B cell (primary cell): ENCODE measurements around the gene CNTNAP2. TPM values are rescaled to one million over a fixed set of nuclear protein-coding genes. Genes with fewer than 3 reads are reported as not detected.

ENCODE experiments used
- ATAC-seq: fragments of 200-7000 bp; cut with Tn5 transposase; one replicate; pipeline ENCODE4 v1.10.0; 2021; ENCODE audit warnings: low read depth, mild to moderate bottlenecking, moderate number of reproducible peaks, moderate library complexity
- CTCF ChIA-PET: fragments of 350-600 bp; sonication (Branson Sonifier 250); formaldehyde crosslinking; loops from one replicate; lab custom pipeline; 2021; ENCODE audit warnings: antibody characterized with exemption, inconsistent platforms; lab: Charles Lee
- POLR2A ChIA-PET: fragments of 350-600 bp; sonication (Branson Sonifier 250); formaldehyde crosslinking; loops from one replicate; lab custom pipeline; 2021; ENCODE audit warnings: antibody characterized with exemption; lab: Charles Lee
- DNase-seq: peaks from one replicate; pipeline ENCODE4 v3.0.0; 2013
- H2AFZ ChIP-seq: 2 replicates; pipeline ENCODE4 v1.6.1; 2012; ENCODE audit warnings: mild to moderate bottlenecking, low read depth, low read length; ENCODE audit not compliant: insufficient read depth, poor library complexity, severe bottlenecking
- H3K27ac ChIP-seq, 2 donors: 1 replicate in 1 of 2; 2 replicates in 1 of 2; pipeline ENCODE4 v1.5.1; 2012 to 2013; ENCODE audit warnings: low read length in 2 of 2, mild to moderate bottlenecking in 2 of 2, moderate library complexity in 1 of 2
- H3K27me3 ChIP-seq, 4 experiments: fragments of 200-600 bp in 1 of 4; sonication (generic) in 1 of 4; replicated peaks in 1 of 4; 1 replicate in 2 of 4; 2 replicates in 2 of 4; pipeline versions ENCODE4 v1.6.1 to v1.7.0; 2013 to 2016; ENCODE audit warnings: low read length in 3 of 4, mild to moderate bottlenecking in 2 of 4, mixed read lengths in 1 of 4, moderate library complexity in 1 of 4; ENCODE audit not compliant: insufficient read depth in 4 of 4, control insufficient read depth in 3 of 4; ENCODE audit errors: control extremely low read depth in 1 of 4
- H3K36me3 ChIP-seq, 2 experiments: replicated peaks in 1 of 2; 1 replicate in 1 of 2; 2 replicates in 1 of 2; pipeline versions ENCODE4 v1.6.1 to v1.7.1; 2013; ENCODE audit warnings: low read length in 1 of 2; ENCODE audit not compliant: insufficient read depth in 2 of 2, control insufficient read depth in 1 of 2; ENCODE audit errors: control extremely low read depth in 1 of 2, extremely low read depth in 1 of 2
- H3K4me1 ChIP-seq, 2 donors: fragments of 200-600 bp in 1 of 2; sonication (generic) in 1 of 2; 1 replicate in 1 of 2; 2 replicates in 1 of 2; pipeline versions ENCODE4 v1.5.1 to v1.6.1; 2013 to 2017; ENCODE audit warnings: low read length in 2 of 2; ENCODE audit not compliant: control insufficient read depth in 2 of 2, insufficient read depth in 2 of 2
- H3K4me2 ChIP-seq: replicated peaks from 2 replicates; pipeline ENCODE3; 2012; ENCODE audit warnings: mild to moderate bottlenecking, low read depth, low read length; ENCODE audit not compliant: poor library complexity, severe bottlenecking
- H3K4me3 ChIP-seq, 5 experiments: fragments of 200-600 bp in 1 of 5; sonication (generic) in 1 of 5; 1 replicate in 3 of 5; 2 replicates in 2 of 5; pipeline versions ENCODE4 v1.5.1 to v1.7.0; 2011 to 2016; ENCODE audit warnings: low read length in 4 of 5, mild to moderate bottlenecking in 4 of 5, low read depth in 2 of 5, control low read depth in 1 of 5, moderate library complexity in 1 of 5; ENCODE audit not compliant: insufficient read depth in 1 of 5; ENCODE audit errors: control extremely low read depth in 1 of 5, extremely low read depth in 1 of 5
- H3K79me2 ChIP-seq: fragments of 200-600 bp; sonication (generic); one replicate; pipeline ENCODE4 v1.6.0; 2016; ENCODE audit warnings: low read length; ENCODE audit not compliant: control insufficient read depth, insufficient read depth
- H3K9ac ChIP-seq: fragments of 200-600 bp; sonication (generic); 2 replicates; pipeline ENCODE4 v1.6.1; 2017; ENCODE audit warnings: mild to moderate bottlenecking, low read length, moderate library complexity
- H3K9me3 ChIP-seq, 3 donors: one replicate each; pipeline versions ENCODE4 v1.6.1 to v1.7.1; 2013; ENCODE audit warnings: low read length in 2 of 3; ENCODE audit not compliant: control insufficient read depth in 2 of 3, insufficient read depth in 1 of 3; ENCODE audit errors: control extremely low read depth in 1 of 3
- H4K20me1 ChIP-seq: 2 replicates; pipeline ENCODE4 v1.6.0; 2012; ENCODE audit warnings: mild to moderate bottlenecking, low read length; ENCODE audit not compliant: insufficient read depth, control insufficient read depth, poor library complexity, severe bottlenecking
- H3K27ac Mint-ChIP-seq: one replicate; pipeline ENCODE4 v1.8.0; 2021; ENCODE audit warnings: mixed read lengths
- H3K27me3 Mint-ChIP-seq: one replicate; pipeline ENCODE4 v1.8.0; 2021; ENCODE audit warnings: mixed read lengths
- H3K4me1 Mint-ChIP-seq: one replicate; pipeline ENCODE4 v1.8.0; 2021; ENCODE audit warnings: mixed read lengths
- H3K4me3 Mint-ChIP-seq: one replicate; pipeline ENCODE4 v1.8.0; 2021; ENCODE audit warnings: mixed read lengths
- H3K9me3 Mint-ChIP-seq: one replicate; pipeline ENCODE4 v1.8.0; 2022; ENCODE audit warnings: mixed read lengths; ENCODE audit not compliant: insufficient read depth
- EZH2 ChIP-seq: IDR thresholded peaks from 2 replicates; pipeline ENCODE4 v1.6.1; 2012; ENCODE audit warnings: borderline replicate concordance, low read depth, mild to moderate bottlenecking, moderate library complexity, low read length; ENCODE audit not compliant: insufficient read depth, poor library complexity, severe bottlenecking
- WGBS: methylation state at CpG from one replicate; pipeline ENCODE4 v1.1.5; 2013; ENCODE audit warnings: missing lambda C conversion rate; ENCODE audit not compliant: insufficient coverage; 5-methylcytosine and 5-hydroxymethylcytosine counted together
- intact Hi-C: fragments of 100-400 bp; cut with micrococcal nuclease; formaldehyde crosslinking; loops from one replicate; pipeline ENCODE4 v1.10.0; 2022
- polyA plus RNA-seq: library from polyadenylated mRNA; depleted of rRNA; stranded (reverse); fragments of >200 nt; gene quantifications from 2 replicates; pipeline ENCODE4 v1.2.3, GENCODE V29; 2012
- total RNA-seq, 2 donors: library from RNA; stranded (reverse); fragments of 120-200 nt in 1 of 2; gene quantifications; 1 replicate in 1 of 2; 2 replicates in 1 of 2; pipeline versions ENCODE4 v1.2.3 to v1.2.4, GENCODE V29; 2013 to 2022
- TF ChIP-seq, protein P1 (sequence below): fragments of 200-600 bp; IDR thresholded peaks from one replicate; pipeline ENCODE4 v1.8.0; 2022; ENCODE audit warnings: antibody characterized with exemption, mild to moderate bottlenecking

Gene CNTNAP2
- total and polyA plus RNA-seq, 2 donors (not counting 1 experiment from before 2014, with no cell fraction given): 7.4 to 16.6 TPM

GRCh38 chr7:146655928-146656797 lies 539.6 kb downstream of the CNTNAP2 start:
- Histone ChIP-seq H3K4me1 (no peaks in the 10 kb centered on the region), H3K4me3 (no peak overlapping the region), H3K27ac (no peak overlapping the region), H4K20me1 (no peaks in the 10 kb centered on the region), H3K27me3 (no peaks in the 10 kb centered on the region), H3K4me2 (no peak overlapping the region), H3K9ac (no peak overlapping the region), H3K36me3 (no peaks in the 10 kb centered on the region), H2AFZ (no peak overlapping the region), H3K79me2 (no peaks in the 10 kb centered on the region), H3K9me3 (peaks cover 0 to 3% (median 0%) of the 10 kb centered on the region in 3 donors)
- H3K9me3 Mint-ChIP-seq: no peaks in the 10 kb centered on the region
- no peak overlapping the region for H3K4me3 Mint-ChIP-seq
- H3K27me3 Mint-ChIP-seq: no peaks in the 10 kb centered on the region
- ChIA-PET POLR2A (no interaction called here), CTCF (no interaction called here)
- no peak for ATAC-seq
- TF ChIP-seq, protein P1, sequence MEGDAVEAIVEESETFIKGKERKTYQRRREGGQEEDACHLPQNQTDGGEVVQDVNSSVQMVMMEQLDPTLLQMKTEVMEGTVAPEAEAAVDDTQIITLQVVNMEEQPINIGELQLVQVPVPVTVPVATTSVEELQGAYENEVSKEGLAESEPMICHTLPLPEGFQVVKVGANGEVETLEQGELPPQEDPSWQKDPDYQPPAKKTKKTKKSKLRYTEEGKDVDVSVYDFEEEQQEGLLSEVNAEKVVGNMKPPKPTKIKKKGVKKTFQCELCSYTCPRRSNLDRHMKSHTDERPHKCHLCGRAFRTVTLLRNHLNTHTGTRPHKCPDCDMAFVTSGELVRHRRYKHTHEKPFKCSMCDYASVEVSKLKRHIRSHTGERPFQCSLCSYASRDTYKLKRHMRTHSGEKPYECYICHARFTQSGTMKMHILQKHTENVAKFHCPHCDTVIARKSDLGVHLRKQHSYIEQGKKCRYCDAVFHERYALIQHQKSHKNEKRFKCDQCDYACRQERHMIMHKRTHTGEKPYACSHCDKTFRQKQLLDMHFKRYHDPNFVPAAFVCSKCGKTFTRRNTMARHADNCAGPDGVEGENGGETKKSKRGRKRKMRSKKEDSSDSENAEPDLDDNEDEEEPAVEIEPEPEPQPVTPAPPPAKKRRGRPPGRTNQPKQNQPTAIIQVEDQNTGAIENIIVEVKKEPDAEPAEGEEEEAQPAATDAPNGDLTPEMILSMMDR: no peak
- no peak for TF ChIP-seq EZH2
- H3K27ac Mint-ChIP-seq: no peak overlapping the region
- no peak for DNase-seq
- intact Hi-C loops: no loop called here
- 3% methylated on average over 5 of the region's 9 CpGs for WGBS
- no peaks in the 10 kb centered on the region for H3K4me1 Mint-ChIP-seq

DNA sequence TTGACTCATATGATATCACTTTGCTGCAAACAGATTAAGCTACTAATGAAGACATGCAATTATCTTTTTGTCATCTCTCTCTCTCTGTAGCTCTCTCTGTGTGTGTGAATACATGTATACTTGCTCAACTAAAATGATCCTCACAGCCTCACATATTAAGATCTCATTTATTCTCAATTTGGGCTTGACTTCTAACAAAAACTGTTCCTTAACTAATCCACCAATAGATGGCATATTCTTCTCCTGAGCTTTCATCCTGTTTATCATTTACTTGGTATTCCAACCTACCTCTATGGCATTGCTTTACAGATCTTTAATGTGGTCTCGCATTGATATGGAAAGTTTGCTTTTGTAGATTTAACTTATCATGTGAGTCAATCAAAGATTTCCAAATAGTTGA lies 540.4 kb downstream of the CNTNAP2 start:
- Histone ChIP-seq H3K79me2 (no peaks in the 10 kb centered on the region), H4K20me1 (no peaks in the 10 kb centered on the region), H3K36me3 (no peaks in the 10 kb centered on the region), H3K9me3 (peaks cover 0 to 3% (median 0%) of the 10 kb centered on the region in 3 donors), H2AFZ (no peak overlapping the region), H3K27me3 (no peaks in the 10 kb centered on the region), H3K9ac (no peak overlapping the region), H3K4me2 (no peak overlapping the region), H3K27ac (no peak overlapping the region), H3K4me3 (no peak overlapping the region), H3K4me1 (no peaks in the 10 kb centered on the region)
- H3K9me3 Mint-ChIP-seq: no peaks in the 10 kb centered on the region
- ChIA-PET CTCF (no interaction called here), POLR2A (no interaction called here)
- H3K4me1 Mint-ChIP-seq: no peaks in the 10 kb centered on the region
- DNase-seq (no peak), ATAC-seq (no peak)
- H3K27ac Mint-ChIP-seq: no peak overlapping the region
- no CpG with 5 or more reads among the region's 1 CpG for WGBS
- no peaks in the 10 kb centered on the region for H3K27me3 Mint-ChIP-seq
- TF ChIP-seq, protein P1: no peak
- no peak for TF ChIP-seq EZH2
- H3K4me3 Mint-ChIP-seq: no peak overlapping the region
- intact Hi-C loops: no loop called here
